WTC11 (cell line): ENCODE data around the gene PNMA8B. TPM values are rescaled to one million over a fixed set of nuclear protein-coding genes. Genes with fewer than 3 reads are reported as not detected.

Experiments
- ATAC-seq: fragments of 200-7000 bp; cut with Tn5 transposase; 2 replicates; pipeline ENCODE4 v1.10.0; 2021; ENCODE audit warnings: mild to moderate bottlenecking, moderate library complexity
- CTCF ChIA-PET: fragments of 300-600 bp; sonication (Branson Sonifier 250); formaldehyde crosslinking; loops from one replicate; lab custom pipeline; 2021; ENCODE audit warnings: antibody characterized with exemption; lab: Charles Lee
- POLR2A ChIA-PET: fragments of 350-600 bp; sonication (Branson Sonifier 250); formaldehyde crosslinking; loops from one replicate; lab custom pipeline; 2021; ENCODE audit warnings: antibody characterized with exemption; lab: Charles Lee
- DNase-seq: peaks from one replicate; pipeline ENCODE4 v3.0.0; 2021; ENCODE audit warnings: low spot score
- H3K27ac Mint-ChIP-seq: 2 replicates; pipeline ENCODE4 v1.8.0; 2021; ENCODE audit warnings: mixed read lengths
- H3K27me3 Mint-ChIP-seq: 2 replicates; pipeline ENCODE4 v1.8.0; 2021; ENCODE audit warnings: low read depth, mild to moderate bottlenecking, moderate library complexity, mixed read lengths
- H3K36me3 Mint-ChIP-seq: 2 replicates; pipeline ENCODE4 v1.8.0; 2021; ENCODE audit warnings: mixed read lengths
- H3K4me1 Mint-ChIP-seq: 2 replicates; pipeline ENCODE4 v1.8.0; 2022; ENCODE audit warnings: mixed read lengths
- H3K4me3 Mint-ChIP-seq: 2 replicates; pipeline ENCODE4 v1.8.0; 2021; ENCODE audit warnings: mild to moderate bottlenecking, moderate library complexity, mixed read lengths
- H3K9me3 Mint-ChIP-seq: 2 replicates; pipeline ENCODE4 v1.8.0; 2021; ENCODE audit warnings: mixed read lengths
- ARID4B ChIP-seq: sonication (generic); formaldehyde crosslinking; IDR thresholded peaks from 2 replicates; pipeline ENCODE4 v1.8.0; 2023; ENCODE audit warnings: missing genetic modification reagents, mild to moderate bottlenecking, borderline replicate concordance
- ATF1 ChIP-seq: sonication (generic); formaldehyde crosslinking; IDR thresholded peaks from 2 replicates; pipeline ENCODE4 v1.8.1; 2023; ENCODE audit warnings: mild to moderate bottlenecking, moderate library complexity, missing genetic modification reagents
- CREM ChIP-seq: sonication (generic); formaldehyde crosslinking; IDR thresholded peaks from 2 replicates; pipeline ENCODE4 v1.8.1; 2022; ENCODE audit warnings: mild to moderate bottlenecking, missing genetic modification reagents, moderate library complexity
- E2F5 ChIP-seq: sonication (generic); formaldehyde crosslinking; IDR thresholded peaks from 2 replicates; pipeline ENCODE4 v1.8.1; 2022; ENCODE audit warnings: mild to moderate bottlenecking, moderate library complexity, missing genetic modification reagents
- ERG ChIP-seq: fragments of 250-450 bp; sonication (Bioruptor Pico); IDR thresholded peaks from 2 replicates; pipeline ENCODE4 v1.8.0; 2021; ENCODE audit warnings: mild to moderate bottlenecking
- IRF2 ChIP-seq: sonication (generic); formaldehyde crosslinking; IDR thresholded peaks from 2 replicates; pipeline ENCODE4 v1.8.0; 2022; ENCODE audit warnings: low read depth, missing genetic modification reagents, borderline replicate concordance
- JUN ChIP-seq: sonication (generic); formaldehyde crosslinking; IDR thresholded peaks from 2 replicates; pipeline ENCODE4 v1.8.0; 2023; ENCODE audit warnings: mild to moderate bottlenecking, missing genetic modification reagents
- KAT7 ChIP-seq: sonication (generic); formaldehyde crosslinking; IDR thresholded peaks from 2 replicates; pipeline ENCODE4 v1.8.1; 2023; ENCODE audit warnings: missing genetic modification reagents, mild to moderate bottlenecking, borderline replicate concordance
- NR1H2 ChIP-seq: sonication (generic); formaldehyde crosslinking; IDR thresholded peaks from 2 replicates; pipeline ENCODE4 v1.9.0; 2021; ENCODE audit warnings: mild to moderate bottlenecking, moderate library complexity, missing genetic modification reagents
- PRDM15 ChIP-seq: sonication (generic); formaldehyde crosslinking; IDR thresholded peaks from 2 replicates; pipeline ENCODE4 v1.8.0; 2022; ENCODE audit warnings: missing genetic modification reagents
- PRRX2 ChIP-seq: fragments of 250-450 bp; sonication (Bioruptor Pico); IDR thresholded peaks from 2 replicates; pipeline ENCODE4 v1.8.0; 2021; ENCODE audit warnings: mild to moderate bottlenecking
- RORB ChIP-seq: fragments of 250-450 bp; sonication (Bioruptor Pico); IDR thresholded peaks from 2 replicates; pipeline ENCODE4 v1.9.0; 2021; ENCODE audit warnings: mild to moderate bottlenecking
- TEAD1 ChIP-seq: sonication (generic); formaldehyde crosslinking; IDR thresholded peaks from 2 replicates; pipeline ENCODE4 v1.8.0; 2022; ENCODE audit warnings: mild to moderate bottlenecking, missing genetic modification reagents
- USF1 ChIP-seq: sonication (generic); formaldehyde crosslinking; IDR thresholded peaks from 2 replicates; pipeline ENCODE4 v1.8.0; 2022; ENCODE audit warnings: mild to moderate bottlenecking, missing genetic modification reagents
- USF2 ChIP-seq: sonication (generic); formaldehyde crosslinking; IDR thresholded peaks from 2 replicates; pipeline ENCODE4 v1.8.1; 2023; ENCODE audit warnings: mild to moderate bottlenecking, missing genetic modification reagents, moderate library complexity
- ZBTB43 ChIP-seq: sonication (generic); formaldehyde crosslinking; IDR thresholded peaks from 2 replicates; pipeline ENCODE4 v1.8.1; 2023; ENCODE audit warnings: mild to moderate bottlenecking, missing genetic modification reagents
- ZNF532 ChIP-seq: fragments of 250-450 bp; sonication (Bioruptor Pico); IDR thresholded peaks from 2 replicates; pipeline ENCODE4 v1.9.0; 2021; ENCODE audit warnings: mild to moderate bottlenecking, borderline replicate concordance
- total RNA-seq: library from RNA; stranded (reverse); gene quantifications from 3 replicates; pipeline ENCODE4 v1.2.3, GENCODE V29; 2021

The PNMA8B gene
- total RNA-seq, 1 experiment from 2014 or later = 2.8 TPM

- no peak for TF ChIP-seq ARID4B (CRISPR knock-in tag)
- TF ChIP-seq CREM = no peak
- no peak for TF ChIP-seq ATF1 (CRISPR knock-in tag)
- no peak for TF ChIP-seq ZNF532 (CRISPR knock-in tag)
- TF ChIP-seq PRDM15 = no peak
- TF ChIP-seq RORB (CRISPR knock-in tag) = no peak
- TF ChIP-seq TEAD1 (CRISPR knock-in tag) = no peak
- no peak for TF ChIP-seq JUN (CRISPR knock-in tag)
- TF ChIP-seq PRRX2 (CRISPR knock-in tag) = no peak
- TF ChIP-seq USF1 = no peak
- no peak for TF ChIP-seq ERG (CRISPR knock-in tag)
Measured at GRCh38 chr19:46481223-46481848, 14.3 kb downstream of the PNMA8B start (continued).

GRCh38 chr19:46480415-46480814, 15.3 kb downstream of the PNMA8B start:
- H3K9me3 Mint-ChIP-seq = no peaks in the 10 kb centered on the region
- H3K4me1 Mint-ChIP-seq = peaks cover 26% of the 10 kb centered on the region
- DNase-seq (no peak), ATAC-seq (peak; percentile 73)
- ChIA-PET POLR2A (interaction anchor here (0.6 kb wide), 1 partner anchor 15 kb away, joined by 5 read pairs; no protein-coding TSS in a partner anchor), CTCF (interaction anchor here (0.6 to 1.8 kb wide), 4 partner anchors 49 to 134 kb away, joined by 3 to 6 read pairs (median 4); no protein-coding TSS in a partner anchor)
- H3K27me3 Mint-ChIP-seq = peaks cover under 1% of the 10 kb centered on the region
- no peak overlapping the region; the same call in 1 of the 2 replicates for H3K27ac Mint-ChIP-seq
- no peak overlapping the region for H3K4me3 Mint-ChIP-seq
- no peaks in the 10 kb centered on the region for H3K36me3 Mint-ChIP-seq
- no peak for TF ChIP-seq KAT7 (CRISPR knock-in tag)
- TF ChIP-seq ZBTB43 (CRISPR knock-in tag) = no peak
- no peak for TF ChIP-seq IRF2 (CRISPR knock-in tag)
- TF ChIP-seq PRRX2 (CRISPR knock-in tag) = no peak
- TF ChIP-seq E2F5 = no peak
- TF ChIP-seq NR1H2 (CRISPR knock-in tag) = no peak
- no peak for TF ChIP-seq USF2
